Jurkat, Clone E6-1 (cell line): Measurements from ENCODE around the gene GUCA2B. TPM values are rescaled to one million over a fixed set of nuclear protein-coding genes. Genes with fewer than 3 reads are reported as not detected.

Experiments
- DNase-seq: peaks from one replicate; pipeline ENCODE4 v3.0.0-alpha.2; 2011; ENCODE audit warnings: low read depth, low spot score
- H3K4me3 ChIP-seq: 2 replicates; pipeline ENCODE4 v1.5.1; 2011; ENCODE audit warnings: mild to moderate bottlenecking, low read length, control low read depth, moderate library complexity
- polyA plus RNA-seq: library from polyadenylated mRNA; unstranded; fragments of >200 nt; gene quantifications from one replicate; pipeline ENCODE4 v1.2.1, GENCODE V29; 2012; ENCODE audit warnings: missing spikeins; ENCODE audit not compliant: insufficient read length, insufficient read depth

GUCA2B gene
- not detected for polyA plus RNA-seq

DNA sequence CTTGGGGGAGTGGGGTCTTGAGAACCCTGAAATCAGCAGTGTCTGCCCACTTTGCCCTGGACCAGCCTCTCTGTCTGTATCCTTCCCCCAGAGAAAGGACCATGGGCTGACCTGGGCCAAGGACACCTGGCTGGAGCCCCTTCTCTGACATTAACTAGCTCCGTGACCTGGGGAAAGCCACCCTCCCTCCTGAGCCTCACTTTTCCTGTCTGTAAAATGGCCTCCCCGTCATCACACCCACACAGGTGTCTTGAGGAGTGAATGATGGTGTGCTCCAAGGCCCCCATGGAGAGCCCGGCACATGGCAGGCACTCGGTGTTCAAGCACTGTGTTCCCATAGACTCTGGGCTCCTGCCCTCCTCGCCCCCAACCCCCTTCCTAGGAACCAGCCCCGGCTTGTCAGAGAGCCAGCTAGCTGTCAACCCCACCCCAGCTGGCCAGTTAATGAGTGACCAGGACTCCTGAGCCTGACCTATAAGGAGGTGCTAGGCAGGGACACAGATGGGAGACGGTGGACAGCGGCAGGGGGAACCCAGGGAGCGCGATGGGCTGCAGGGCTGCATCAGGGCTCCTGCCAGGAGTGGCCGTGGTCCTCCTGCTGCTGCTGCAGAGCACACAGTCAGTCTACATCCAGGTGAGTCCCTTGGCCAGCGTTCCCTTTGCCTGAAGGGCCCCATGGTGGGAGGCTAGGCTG lies at the start of gene GUCA2B:
Gene GUCA2B, plus strand, starts transcription at position 504 of the 694 bp plus-strand sequence. Its CDS starts 41 bp downstream, at position 545.
- no peak within 1 kb of the TSS for H3K4me3 ChIP-seq
- no peak for DNase-seq

GRCh38 chr1:42105025-42105424 lies 48.2 kb upstream of the GUCA2B start:
- H3K4me3 ChIP-seq = no peak overlapping the region
- DNase-seq = no peak

GRCh38 chr1:42108309-42108708 lies 44.9 kb upstream of the GUCA2B start:
- DNase-seq = no peak
- no peak overlapping the region for H3K4me3 ChIP-seq

GRCh38 chr1:42109600-42109999 lies 43.6 kb upstream of the GUCA2B start:
- DNase-seq = no peak
- no peak overlapping the region for H3K4me3 ChIP-seq

DNA sequence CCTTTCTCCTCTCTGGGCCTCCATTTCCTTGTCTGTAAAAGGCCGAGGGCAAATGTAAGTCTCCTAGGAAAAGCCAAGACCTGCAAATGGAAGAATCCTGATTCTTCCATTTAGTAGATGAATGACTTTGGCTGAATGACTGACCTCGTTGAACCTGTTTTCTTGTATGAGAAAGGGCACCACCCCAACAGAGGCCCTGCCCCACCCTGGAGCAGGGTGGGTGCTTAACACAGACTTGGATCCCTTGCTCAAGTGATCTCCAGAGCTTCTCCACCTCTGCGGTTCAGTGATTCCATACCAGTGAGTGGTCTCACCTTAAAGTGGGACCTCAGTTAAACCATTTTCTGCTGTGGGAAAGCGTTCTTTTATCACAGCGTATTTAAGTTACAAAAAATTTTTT lies 39.0 kb upstream of the GUCA2B start:
- H3K4me3 ChIP-seq = no peak overlapping the region
- no peak for DNase-seq

DNA sequence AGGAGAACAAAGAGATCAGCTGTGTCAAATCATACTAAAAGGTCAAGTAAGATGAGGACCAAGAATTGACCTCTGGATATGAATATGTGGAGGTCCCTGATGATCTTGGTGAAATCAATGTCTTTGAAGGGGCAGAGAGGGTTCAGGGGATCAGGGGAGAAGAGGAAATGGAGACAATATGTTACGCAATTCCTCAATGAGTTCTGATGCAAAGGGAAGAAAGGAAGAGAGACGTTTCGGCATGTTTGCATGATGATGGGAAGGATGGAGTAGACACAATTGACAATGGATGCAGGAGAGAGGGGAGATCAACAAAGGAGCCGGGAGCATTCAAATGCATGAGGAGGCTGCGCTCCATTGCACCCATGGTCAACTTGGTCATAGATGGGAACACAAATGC lies 36.0 kb upstream of the GUCA2B start:
- DNase-seq = no peak
- H3K4me3 ChIP-seq = no peak overlapping the region

- H3K4me3 ChIP-seq = no peak overlapping the region
- no peak for DNase-seq
These were observed 35.1 kb upstream of the GUCA2B start for GRCh38 chr1:42118125-42118524.

- no peak overlapping the region for H3K4me3 ChIP-seq
- no peak for DNase-seq
These were observed 30.8 kb upstream of the GUCA2B start for GRCh38 chr1:42122408-42122807.

DNA sequence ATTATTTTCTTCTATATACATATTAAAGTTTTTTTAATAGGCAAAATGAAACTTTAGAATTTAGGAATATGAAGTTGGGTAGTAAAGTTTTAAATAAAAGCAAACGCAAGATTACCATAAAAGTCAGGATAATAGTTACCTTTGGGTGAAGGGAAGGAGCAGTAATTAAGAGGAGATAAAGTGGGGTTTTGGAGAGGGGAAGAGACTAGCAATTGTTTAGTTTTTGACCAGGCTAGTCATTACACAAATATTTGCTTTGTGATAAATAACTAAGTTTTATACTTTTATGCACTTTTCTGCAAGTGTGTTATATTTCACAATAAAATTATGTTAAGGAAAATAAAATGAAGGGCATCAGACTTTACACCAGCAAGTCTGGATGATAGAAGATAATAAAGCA lies 27.7 kb upstream of the GUCA2B start:
- no peak overlapping the region for H3K4me3 ChIP-seq
- no peak for DNase-seq

- H3K4me3 ChIP-seq = no peak overlapping the region
- DNase-seq = no peak
These were observed 25.4 kb upstream of the GUCA2B start for GRCh38 chr1:42127767-42128166.

- DNase-seq = no peak
- no peak overlapping the region for H3K4me3 ChIP-seq
These were observed 24.7 kb upstream of the GUCA2B start for GRCh38 chr1:42128499-42128898.

DNA sequence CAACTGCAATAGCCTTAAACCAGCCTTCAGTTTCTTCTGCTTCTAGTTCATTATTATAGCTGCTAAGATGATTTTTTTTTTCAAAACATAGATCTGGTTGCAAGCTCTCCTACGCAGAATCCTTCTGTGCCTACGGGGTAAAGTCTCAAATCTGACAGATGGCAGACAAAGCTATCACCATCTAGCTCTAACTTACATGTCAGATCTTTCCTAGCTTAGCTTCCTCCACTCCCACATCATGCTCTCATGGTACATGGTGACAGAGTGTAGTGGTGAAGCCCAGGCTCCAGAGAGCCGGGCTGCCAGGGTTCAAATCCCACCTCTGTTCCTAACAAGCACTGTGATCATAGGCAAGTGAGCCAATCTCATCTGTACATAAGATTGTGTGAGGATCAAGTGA lies 24.2 kb upstream of the GUCA2B start:
- DNase-seq = no peak
- H3K4me3 ChIP-seq = no peak overlapping the region

- no peak overlapping the region for H3K4me3 ChIP-seq
- no peak for DNase-seq
These were observed 23.0 kb upstream of the GUCA2B start for GRCh38 chr1:42130061-42130660.

GRCh38 chr1:42133390-42133789 lies 19.8 kb upstream of the GUCA2B start:
- no peak for DNase-seq
- no peak overlapping the region for H3K4me3 ChIP-seq

GRCh38 chr1:42133809-42134526 lies 19.2 kb upstream of the GUCA2B start:
- peak; percentile 14 for DNase-seq
- H3K4me3 ChIP-seq = no peak overlapping the region

DNA sequence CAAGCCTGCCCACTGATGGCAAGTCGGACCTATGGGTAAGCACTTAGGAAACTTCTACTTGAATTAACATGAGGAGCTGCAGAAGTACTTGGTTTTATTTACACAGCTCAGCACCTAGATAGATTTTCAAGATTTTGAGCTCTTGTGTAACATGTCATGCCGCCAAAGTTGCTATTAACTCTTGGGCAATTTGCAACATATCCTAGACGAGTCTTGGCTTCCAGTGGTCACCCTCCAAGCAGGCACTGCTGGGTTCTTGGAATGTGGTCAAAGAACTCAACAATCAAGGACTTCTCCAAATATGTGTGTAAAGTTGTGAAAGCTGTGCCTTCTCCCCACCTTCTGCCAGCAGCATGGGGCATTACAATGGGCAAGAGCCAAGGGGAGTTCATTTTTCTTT lies 17.8 kb upstream of the GUCA2B start:
- DNase-seq = no peak
- H3K4me3 ChIP-seq = no peak overlapping the region

DNA sequence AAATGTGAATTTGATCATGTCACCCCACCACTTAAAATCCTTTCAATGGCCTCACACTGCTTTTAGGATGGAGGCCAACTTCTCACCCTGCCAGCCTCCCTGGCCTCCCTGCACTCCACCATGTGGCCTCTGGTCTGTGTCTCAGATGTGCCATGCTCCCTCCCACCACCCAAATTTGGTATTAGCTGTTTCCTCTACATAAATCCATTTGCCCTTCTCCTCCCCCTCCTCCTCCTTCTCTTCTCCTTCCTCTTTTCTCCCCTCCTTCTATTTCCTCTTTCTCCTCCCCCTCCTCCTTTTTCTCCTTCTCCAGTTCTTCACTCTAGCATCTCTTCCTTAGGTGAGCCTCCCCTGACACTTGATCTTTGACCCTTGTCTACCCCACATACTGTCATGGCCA lies 16.7 kb upstream of the GUCA2B start:
- H3K4me3 ChIP-seq = no peak overlapping the region
- DNase-seq = no peak

GRCh38 chr1:42137766-42138165 lies 15.4 kb upstream of the GUCA2B start:
- DNase-seq = no peak
- H3K4me3 ChIP-seq = no peak overlapping the region

GRCh38 chr1:42138586-42138985 lies 14.6 kb upstream of the GUCA2B start:
- DNase-seq = no peak

DNA sequence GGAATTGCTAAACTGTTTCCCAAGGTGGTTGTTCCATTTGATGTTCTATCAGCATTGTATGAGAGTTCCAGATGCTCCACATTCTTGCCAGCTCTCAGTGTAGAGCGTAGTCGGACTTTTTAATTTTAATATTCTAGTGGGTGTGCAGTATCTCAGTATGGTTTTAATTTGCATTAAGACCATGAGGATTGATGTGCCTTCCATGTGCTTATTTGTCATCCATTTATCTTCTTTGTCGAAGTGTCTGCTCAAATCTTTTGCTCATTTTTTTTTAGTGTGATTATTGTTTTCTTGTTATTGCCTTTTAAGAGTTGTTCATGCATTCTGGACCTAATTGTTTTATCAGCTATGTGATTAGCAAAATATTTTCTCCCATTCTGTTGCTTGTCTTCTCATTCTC lies 13.8 kb upstream of the GUCA2B start:
- H3K4me3 ChIP-seq = no peak overlapping the region
- DNase-seq = no peak

More at GRCh38 chr1:42138586-42138985, 14.6 kb upstream of the GUCA2B start:
- no peak overlapping the region for H3K4me3 ChIP-seq
